NT2/D1 (cell line): ENCODE data around the gene FAM120C.

Experiments used
- DNase-seq: peaks from one replicate; pipeline ENCODE4 v3.0.0-alpha.2; 2011; ENCODE audit warnings: low read depth, low spot score
- H3K27me3 ChIP-seq: 2 replicates; pipeline ENCODE4 v1.6.0; 2011; ENCODE audit warnings: mild to moderate bottlenecking; ENCODE audit not compliant: insufficient read length, insufficient read depth
- H3K36me3 ChIP-seq: 2 replicates; pipeline ENCODE4 v1.6.1; 2011; ENCODE audit warnings: mild to moderate bottlenecking, low read length, mixed read lengths; ENCODE audit not compliant: insufficient read depth, insufficient read length
- H3K4me1 ChIP-seq: 2 replicates; pipeline ENCODE4 v1.5.1; 2011; ENCODE audit not compliant: insufficient read depth, insufficient read length
- H3K4me3 ChIP-seq: 2 replicates; pipeline ENCODE4 v1.5.1; 2011; ENCODE audit warnings: low read depth; ENCODE audit not compliant: insufficient read length
- H3K9ac ChIP-seq: 2 replicates; pipeline ENCODE4 v1.6.0; 2011; ENCODE audit warnings: low read depth; ENCODE audit not compliant: insufficient read length
- H3K9me3 ChIP-seq: 2 replicates; pipeline ENCODE4 v1.5.1; 2011; ENCODE audit warnings: mild to moderate bottlenecking, low read length; ENCODE audit not compliant: insufficient read depth
- SUZ12 ChIP-seq: IDR thresholded peaks from 2 replicates; pipeline ENCODE4 v1.6.1; 2011; ENCODE audit not compliant: insufficient read length, insufficient read depth; ENCODE audit errors: extremely low read depth
- YY1 ChIP-seq: IDR thresholded peaks from 2 replicates; pipeline ENCODE4 v1.6.1; 2011; ENCODE audit not compliant: insufficient read length, insufficient read depth
- ZNF274 ChIP-seq: IDR thresholded peaks from 2 replicates; pipeline ENCODE4 v1.6.1; 2011; ENCODE audit warnings: mild to moderate bottlenecking, low read depth, low read length

FAM120C gene

DNA sequence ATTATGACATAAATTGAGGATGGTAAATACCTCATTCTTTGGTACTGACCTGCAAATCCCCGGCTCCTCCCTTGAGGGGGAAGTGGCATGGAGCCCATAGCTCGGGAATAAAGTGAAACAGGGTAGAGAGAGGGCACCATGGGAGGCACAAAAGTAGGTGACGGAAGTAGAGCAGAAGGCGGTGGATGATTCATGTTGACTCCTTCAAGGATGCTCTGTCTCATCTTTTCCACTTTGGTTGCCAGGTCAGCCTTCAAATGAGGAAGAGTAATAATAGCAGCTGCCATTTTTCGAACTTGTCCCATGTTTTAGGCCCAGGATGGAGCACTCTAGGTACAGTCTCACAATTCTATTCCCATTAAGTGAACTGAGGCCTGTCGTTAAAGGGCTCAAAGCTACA is 97.4 kb downstream of the FAM120C start:
- H3K27me3 ChIP-seq: no peaks in the 10 kb centered on the region
- no peak overlapping the region for H3K9ac ChIP-seq
- no peak for DNase-seq
- H3K4me1 ChIP-seq: no peaks in the 10 kb centered on the region
- no peak overlapping the region for H3K4me3 ChIP-seq
- TF ChIP-seq ZNF274 (no peak), YY1 (no peak), SUZ12 (no peak)
- H3K36me3 ChIP-seq: peaks cover 9% of the 10 kb centered on the region
- H3K9me3 ChIP-seq: no peaks in the 10 kb centered on the region

DNA sequence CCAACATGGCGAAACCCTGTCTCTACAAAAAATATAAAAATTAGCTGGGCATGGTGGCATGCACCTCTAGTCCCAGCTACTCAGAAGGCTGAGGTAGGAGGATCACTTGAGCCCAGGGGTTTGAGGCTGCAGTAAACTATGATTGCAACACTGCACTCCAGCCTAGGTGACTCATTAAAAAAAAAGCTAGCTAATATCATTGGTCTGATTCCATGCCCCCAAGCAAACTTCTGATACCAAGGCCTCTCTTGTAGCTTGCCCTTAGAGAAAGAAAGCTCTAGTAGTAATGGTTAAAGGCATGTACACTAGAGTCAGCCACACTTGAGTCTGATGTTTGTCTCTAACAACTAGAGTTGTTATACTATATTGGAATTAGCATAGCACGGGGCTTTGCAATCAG is 106.2 kb downstream of the FAM120C start:
- no peaks in the 10 kb centered on the region for H3K9me3 ChIP-seq
- no peak overlapping the region for H3K9ac ChIP-seq
- no peak for DNase-seq
- H3K4me3 ChIP-seq: no peak overlapping the region
- peaks cover 3% of the 10 kb centered on the region for H3K36me3 ChIP-seq
- no peaks in the 10 kb centered on the region for H3K27me3 ChIP-seq
- no peaks in the 10 kb centered on the region for H3K4me1 ChIP-seq
- TF ChIP-seq ZNF274 (no peak), SUZ12 (no peak), YY1 (no peak)

- H3K4me1 ChIP-seq: no peaks in the 10 kb centered on the region
- H3K9ac ChIP-seq: no peak overlapping the region
- DNase-seq: no peak
- H3K36me3 ChIP-seq: peaks cover 3% of the 10 kb centered on the region
- H3K9me3 ChIP-seq: no peaks in the 10 kb centered on the region
- H3K27me3 ChIP-seq: no peaks in the 10 kb centered on the region
- H3K4me3 ChIP-seq: no peak overlapping the region
- TF ChIP-seq SUZ12 (no peak), YY1 (no peak), ZNF274 (no peak)
These were observed 108.2 kb downstream of the FAM120C start for GRCh38 chrX:54074826-54075225.

GRCh38 chrX:54067766-54068165 is 115.3 kb downstream of the FAM120C start:
- DNase-seq: no peak
- Histone ChIP-seq H3K4me3 (no peak overlapping the region), H3K9me3 (no peaks in the 10 kb centered on the region), H3K4me1 (no peaks in the 10 kb centered on the region), H3K27me3 (no peaks in the 10 kb centered on the region), H3K36me3 (no peaks in the 10 kb centered on the region), H3K9ac (no peak overlapping the region)
- no peak for TF ChIP-seq SUZ12
- TF ChIP-seq ZNF274: no peak
- no peak for TF ChIP-seq YY1

- Histone ChIP-seq H3K27me3 (no peaks in the 10 kb centered on the region), H3K9ac (no peak overlapping the region), H3K4me1 (no peaks in the 10 kb centered on the region), H3K36me3 (no peaks in the 10 kb centered on the region), H3K4me3 (no peak overlapping the region), H3K9me3 (no peaks in the 10 kb centered on the region)
- TF ChIP-seq YY1 (no peak), ZNF274 (no peak), SUZ12 (no peak)
- DNase-seq: no peak
These were observed 116.2 kb downstream of the FAM120C start for GRCh38 chrX:54066841-54067240.

DNA sequence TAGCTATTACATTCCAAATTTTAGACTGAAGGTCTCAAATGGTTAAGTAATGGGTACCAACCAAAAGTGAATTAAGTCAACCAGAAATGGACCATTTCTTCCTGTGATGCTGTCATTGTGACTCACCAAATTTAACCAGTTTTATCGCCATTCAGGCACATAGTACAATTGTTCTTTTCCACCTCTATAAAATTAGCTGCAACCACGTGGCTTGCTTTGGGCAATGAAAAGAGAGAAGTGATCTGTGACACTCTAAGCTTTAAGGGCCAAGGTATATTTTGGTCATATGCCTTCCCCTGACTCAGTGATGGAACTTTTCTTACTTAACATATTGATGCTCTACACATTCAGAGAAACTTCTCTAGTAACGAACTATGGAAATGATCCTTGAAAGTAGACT is 118.5 kb downstream of the FAM120C start:
- H3K9ac ChIP-seq: no peak overlapping the region
- H3K4me1 ChIP-seq: no peaks in the 10 kb centered on the region
- no peak for DNase-seq
- H3K27me3 ChIP-seq: no peaks in the 10 kb centered on the region
- TF ChIP-seq ZNF274 (no peak), SUZ12 (no peak), YY1 (no peak)
- no peaks in the 10 kb centered on the region for H3K9me3 ChIP-seq
- no peak overlapping the region for H3K4me3 ChIP-seq
- no peaks in the 10 kb centered on the region for H3K36me3 ChIP-seq

GRCh38 chrX:54063361-54063760 is 119.7 kb downstream of the FAM120C start:
- H3K9ac ChIP-seq: no peak overlapping the region
- no peaks in the 10 kb centered on the region for H3K36me3 ChIP-seq
- H3K4me3 ChIP-seq: no peak overlapping the region
- no peaks in the 10 kb centered on the region for H3K9me3 ChIP-seq
- no peaks in the 10 kb centered on the region for H3K4me1 ChIP-seq
- TF ChIP-seq YY1 (no peak), SUZ12 (no peak), ZNF274 (no peak)
- H3K27me3 ChIP-seq: no peaks in the 10 kb centered on the region
- no peak for DNase-seq
